Neural progenitor cell (in vitro differentiated cells): ENCODE data around the gene FAM209A. TPM values are rescaled to one million over a fixed set of nuclear protein-coding genes. Genes with fewer than 3 reads are reported as not detected.
"Not testable (repeated sequence)": the region's sequence is repeated elsewhere in the genome, so short reads cannot be mapped to it uniquely, and the experiment has no call there.

Source experiments
- DNase-seq: peaks from one replicate; pipeline ENCODE4 v3.0.0-alpha.2; 2016; ENCODE audit warnings: low spot score
- H2AFZ ChIP-seq: fragments of 200-600 bp; sonication (generic); replicated peaks from 2 replicates; pipeline ENCODE4 v1.6.1; 2016; ENCODE audit warnings: antibody characterized with exemption
- H3F3A ChIP-seq: fragments of 200-600 bp; sonication (generic); 2 replicates; pipeline ENCODE4 v1.6.1; 2016; ENCODE audit warnings: antibody characterized with exemption, low read depth
- H3K27ac ChIP-seq: fragments of 200-600 bp; sonication (generic); 2 replicates; pipeline ENCODE4 v1.5.1; 2016; ENCODE audit warnings: mild to moderate bottlenecking
- H3K27me3 ChIP-seq: fragments of 200-600 bp; sonication (generic); 2 replicates; pipeline ENCODE4 v1.6.1; 2016; ENCODE audit warnings: mild to moderate bottlenecking, moderate library complexity
- H3K36me3 ChIP-seq: fragments of 200-600 bp; sonication (generic); 2 replicates; pipeline ENCODE4 v1.5.1; 2016
- H3K4me1 ChIP-seq: fragments of 200-600 bp; sonication (generic); 2 replicates; pipeline ENCODE4 v1.6.1; 2016; ENCODE audit warnings: mixed run types
- H3K4me2 ChIP-seq: fragments of 200-600 bp; sonication (generic); 2 replicates; pipeline ENCODE4 v1.6.1; 2016
- H3K4me3 ChIP-seq: fragments of 200-600 bp; sonication (generic); 2 replicates; pipeline ENCODE4 v1.5.1; 2016
- H3K79me2 ChIP-seq: fragments of 200-600 bp; sonication (generic); 2 replicates; pipeline ENCODE4 v1.6.1; 2016; ENCODE audit warnings: low read depth
- H3K9ac ChIP-seq: fragments of 200-600 bp; sonication (generic); 2 replicates; pipeline ENCODE4 v1.6.1; 2016
- H3K9me3 ChIP-seq: fragments of 200-600 bp; sonication (generic); 2 replicates; pipeline ENCODE4 v1.5.1; 2016; ENCODE audit warnings: low read depth
- H4K20me1 ChIP-seq: fragments of 200-600 bp; sonication (generic); 2 replicates; pipeline ENCODE4 v1.6.1; 2016; ENCODE audit warnings: low read depth
- H3K27ac Mint-ChIP-seq: 3 replicates; pipeline ENCODE4 v1.8.0; 2021; ENCODE audit warnings: mixed read lengths
- H3K27me3 Mint-ChIP-seq: 2 replicates; pipeline ENCODE4 v1.8.0; 2022; ENCODE audit warnings: low read depth, mild to moderate bottlenecking, inconsistent platforms, moderate library complexity, mixed read lengths; ENCODE audit not compliant: insufficient read depth
- H3K36me3 Mint-ChIP-seq: 3 replicates; pipeline ENCODE4 v1.8.0; 2021; ENCODE audit warnings: mixed read lengths
- H3K4me1 Mint-ChIP-seq: 3 replicates; pipeline ENCODE4 v1.8.0; 2021; ENCODE audit warnings: mixed read lengths
- H3K4me3 Mint-ChIP-seq: 3 replicates; pipeline ENCODE4 v1.8.0; 2021; ENCODE audit warnings: mild to moderate bottlenecking, moderate library complexity, mixed read lengths
- H3K9me3 Mint-ChIP-seq: 3 replicates; pipeline ENCODE4 v1.8.0; 2020; ENCODE audit warnings: mixed read lengths
- CTCF ChIP-seq: fragments of 200-600 bp; sonication (generic); IDR thresholded peaks from 2 replicates; pipeline ENCODE4 v1.5.1; 2017; ENCODE audit warnings: antibody characterized with exemption, mild to moderate bottlenecking
- EZH2 ChIP-seq: fragments of 200-600 bp; sonication (generic); IDR thresholded peaks from 2 replicates; pipeline ENCODE4 v1.6.1; 2017; ENCODE audit warnings: antibody characterized with exemption, mild to moderate bottlenecking, moderate library complexity
- EZH2phosphoT487 ChIP-seq: fragments of 200-600 bp; sonication (generic); IDR thresholded peaks from 2 replicates; pipeline ENCODE4 v1.6.1; 2017; ENCODE audit warnings: antibody characterized with exemption
- total RNA-seq: library from RNA; depleted of rRNA; stranded (reverse); fragments of >200 nt; gene quantifications from 2 replicates; pipeline ENCODE4 v1.2.3, GENCODE V29; 2015; ENCODE audit warnings: low replicate concordance

FAM209A gene
- total RNA-seq, 1 donor from 2014 or later, result not detected

- Mint-ChIP-seq H3K4me3 (no peak overlapping the region), H3K27ac (no peak overlapping the region), H3K4me1 (no peaks in the 10 kb centered on the region), H3K27me3 (peaks cover 9% of the 10 kb centered on the region), H3K36me3 (peaks cover 33% of the 10 kb centered on the region), H3K9me3 (peaks cover 16% of the 10 kb centered on the region)
- DNase-seq, result no peak
- no peak overlapping the region for H3K9ac ChIP-seq
- no peaks in the 10 kb centered on the region for H4K20me1 ChIP-seq
- no peaks in the 10 kb centered on the region for H3K4me1 ChIP-seq
- no peaks in the 10 kb centered on the region for H3K27me3 ChIP-seq
- H3K27ac ChIP-seq, result no peak overlapping the region
- H2AFZ ChIP-seq, result no peak overlapping the region
- H3F3A ChIP-seq, result no peaks in the 10 kb centered on the region
- no peak for TF ChIP-seq EZH2phosphoT487
- no peak for TF ChIP-seq CTCF
- no peaks in the 10 kb centered on the region for H3K9me3 ChIP-seq
- H3K36me3 ChIP-seq, result no peaks in the 10 kb centered on the region
- H3K79me2 ChIP-seq, result no peaks in the 10 kb centered on the region
- no peak overlapping the region for H3K4me2 ChIP-seq
- no peak overlapping the region for H3K4me3 ChIP-seq
These were observed 2.2 kb upstream of the FAM209A start for GRCh38 chr20:56522311-56522710.

- Mint-ChIP-seq H3K36me3 (no peaks in the 10 kb centered on the region), H3K27me3 (peaks cover 4% of the 10 kb centered on the region)
These were observed 3.0 kb downstream of the FAM209A start for GRCh38 chr20:56527521-56527920.

GRCh38 chr20:56532946-56533345, 8.4 kb downstream of the FAM209A start, which contains the start of gene FAM209B:
Gene FAM209B, plus strand, starts transcription at chr20:56533246. Its CDS starts 96 bp downstream, at chr20:56533342.
- not testable (repeated sequence) for H3K9ac ChIP-seq, H3K4me1 Mint-ChIP-seq, H3K4me1 ChIP-seq, H2AFZ ChIP-seq, H3K27ac Mint-ChIP-seq, H3K79me2 ChIP-seq, H3F3A ChIP-seq, H3K9me3 ChIP-seq, H3K36me3 ChIP-seq, H3K4me3 Mint-ChIP-seq, H3K4me3 ChIP-seq, H3K9me3 Mint-ChIP-seq, H3K36me3 Mint-ChIP-seq, H3K27ac ChIP-seq, H3K27me3 Mint-ChIP-seq, H3K4me2 ChIP-seq, DNase-seq, H3K27me3 ChIP-seq, H4K20me1 ChIP-seq

More at GRCh38 chr20:56527521-56527920, 3.0 kb downstream of the FAM209A start:
- H3K9me3 Mint-ChIP-seq, result no peaks in the 10 kb centered on the region
- no peaks in the 10 kb centered on the region for H3K4me1 ChIP-seq
- H3K79me2 ChIP-seq, result no peaks in the 10 kb centered on the region
- H3K4me3 Mint-ChIP-seq, result no peak overlapping the region
- H3K9me3 ChIP-seq, result no peaks in the 10 kb centered on the region
- no peaks in the 10 kb centered on the region for H3K27me3 ChIP-seq
- no peaks in the 10 kb centered on the region for H4K20me1 ChIP-seq
- H3F3A ChIP-seq, result no peaks in the 10 kb centered on the region
- no peak for TF ChIP-seq EZH2
- no peak for TF ChIP-seq CTCF
- no peak for TF ChIP-seq EZH2phosphoT487
- no peak overlapping the region for H3K9ac ChIP-seq
- H2AFZ ChIP-seq, result no peak overlapping the region
- H3K4me3 ChIP-seq, result no peak overlapping the region
- H3K27ac Mint-ChIP-seq, result no peak overlapping the region
- H3K4me1 Mint-ChIP-seq, result no peaks in the 10 kb centered on the region
- H3K27ac ChIP-seq, result no peak overlapping the region
- H3K4me2 ChIP-seq, result no peak overlapping the region
- DNase-seq, result no peak
- no peaks in the 10 kb centered on the region for H3K36me3 ChIP-seq

- no peak overlapping the region for H2AFZ ChIP-seq
- H3K4me3 ChIP-seq, result no peak overlapping the region
- H3F3A ChIP-seq, result no peaks in the 10 kb centered on the region
- no peaks in the 10 kb centered on the region for H3K36me3 ChIP-seq
- DNase-seq, result no peak
- no peaks in the 10 kb centered on the region for H3K4me1 ChIP-seq
- Mint-ChIP-seq H3K4me1 (peaks cover 3% of the 10 kb centered on the region), H3K9me3 (no peaks in the 10 kb centered on the region), H3K36me3 (no peaks in the 10 kb centered on the region), H3K4me3 (no peak overlapping the region), H3K27me3 (peaks cover 3% of the 10 kb centered on the region), H3K27ac (no peak overlapping the region)
- H3K27ac ChIP-seq, result no peak overlapping the region
- H3K27me3 ChIP-seq, result no peaks in the 10 kb centered on the region
- TF ChIP-seq EZH2phosphoT487 (no peak), EZH2 (no peak), CTCF (no peak)
- no peaks in the 10 kb centered on the region for H4K20me1 ChIP-seq
- no peaks in the 10 kb centered on the region for H3K9me3 ChIP-seq
- H3K79me2 ChIP-seq, result no peaks in the 10 kb centered on the region
- no peak overlapping the region for H3K4me2 ChIP-seq
- no peak overlapping the region for H3K9ac ChIP-seq
These were observed 13.5 kb downstream of the FAM209A start for GRCh38 chr20:56537997-56538396.
